Measurements from ENCODE around the gene CYLD. TPM values are rescaled to one million over a fixed set of nuclear protein-coding genes. Genes with fewer than 3 reads are reported as not detected.

Gene CYLD
- total RNA-seq, 2 donors from 2014 or later, result 20.0 to 21.2 TPM

DNA sequence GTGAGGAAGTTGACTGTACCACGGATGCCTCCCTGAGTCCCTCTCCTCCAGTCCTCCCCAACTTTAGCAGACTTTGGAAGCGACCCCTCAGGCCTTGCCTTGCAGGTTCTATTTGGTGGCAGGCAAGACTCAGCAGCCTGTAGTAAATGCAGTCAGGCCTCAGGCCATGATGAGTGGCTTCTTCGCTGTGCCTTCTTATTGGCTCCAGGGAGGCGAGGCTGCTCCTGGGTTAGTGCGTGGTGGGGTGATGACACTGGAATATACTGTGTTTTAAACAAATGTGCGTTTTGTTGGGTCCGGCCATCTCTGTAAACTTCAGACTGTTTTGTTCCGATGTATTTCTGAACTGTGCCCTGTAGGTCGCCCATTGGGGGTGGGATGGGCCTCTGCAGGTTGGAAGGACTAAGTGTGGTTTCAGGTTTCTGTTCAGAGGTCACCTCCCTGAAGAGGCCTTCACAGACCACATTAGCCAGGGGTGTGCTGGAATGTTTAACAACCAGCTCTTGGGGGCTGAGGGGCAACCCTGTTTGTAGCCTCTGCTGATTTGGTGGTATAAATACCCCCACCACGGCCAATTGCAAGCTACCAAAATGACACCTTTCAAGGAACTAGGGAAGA, 62.5 kb downstream of the CYLD start:
- Histone ChIP-seq H3K27ac (no peak overlapping the region), H3K27me3 (no peaks in the 10 kb centered on the region), H3K4me3 (no peak overlapping the region), H3K4me1 (peaks cover 0 to 8% of the 10 kb centered on the region in 2 donors), H3K9me3 (no peaks in the 10 kb centered on the region), H3K36me3 (no peaks in the 10 kb centered on the region)
- DNase-seq (ENCODE audit: low spot score), result no peak
- no peak for TF ChIP-seq CTCF (IDR thresholded peaks at IDR 0.05)

DNA sequence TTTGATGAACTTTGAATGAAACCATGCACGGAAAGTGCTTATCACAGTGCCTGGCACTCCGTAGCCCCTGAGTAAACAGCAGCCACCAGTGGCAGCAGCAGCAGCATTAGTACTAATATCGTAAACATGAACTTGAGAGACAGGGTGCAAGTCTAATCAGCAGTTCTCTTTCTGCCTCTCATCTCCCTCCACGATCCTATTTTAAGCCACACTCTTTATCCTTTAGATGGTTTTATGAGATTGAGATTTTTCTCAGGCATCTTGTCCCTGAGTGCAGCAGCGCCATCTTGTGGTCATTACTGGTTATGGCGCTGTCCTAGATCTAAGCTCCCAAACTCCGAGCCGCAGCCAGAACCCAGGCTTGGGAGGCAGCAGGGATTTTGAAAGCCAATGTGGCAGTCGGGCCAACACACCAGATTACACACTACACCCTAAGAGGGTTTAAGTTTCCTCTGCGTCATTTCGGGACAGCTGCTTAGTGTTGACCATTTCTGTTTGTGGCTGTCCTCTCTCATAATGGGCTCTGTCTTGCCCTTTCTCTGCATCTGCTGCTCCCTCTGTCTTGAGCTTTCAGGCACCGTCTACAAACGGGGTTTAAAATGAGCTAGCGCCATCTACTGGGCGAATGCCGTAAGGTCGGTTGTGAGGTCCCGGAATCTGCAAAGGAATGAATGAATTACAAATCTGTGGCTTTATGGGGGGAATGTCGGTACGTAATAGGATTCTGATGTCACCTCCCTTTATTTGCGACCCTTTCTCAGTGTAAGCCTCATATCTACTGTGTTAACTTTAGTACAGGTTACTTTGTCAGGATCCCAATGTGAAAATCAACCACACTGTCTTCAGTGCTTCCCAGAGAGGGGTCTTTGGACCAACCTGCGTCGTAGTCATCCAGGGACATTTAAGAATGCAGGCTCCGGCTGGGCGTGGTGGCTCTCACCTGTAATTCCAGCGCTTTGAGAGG, 64.5 kb downstream of the CYLD start:
- peak overlapping the region; percentile 44 to 56 for H3K27ac ChIP-seq
- DNase-seq (ENCODE audit: low spot score), result peak; percentile 82
- TF ChIP-seq CTCF (IDR thresholded peaks at IDR 0.05), result peak; percentile 89 to 95
- peaks cover 0 to 8% of the 10 kb centered on the region in 2 donors for H3K4me1 ChIP-seq
- no peaks in the 10 kb centered on the region for H3K27me3 ChIP-seq
- H3K9me3 ChIP-seq, result no peaks in the 10 kb centered on the region
- no peaks in the 10 kb centered on the region for H3K36me3 ChIP-seq
- peak overlapping the region in 1 of 2 donors; percentile 42 for H3K4me3 ChIP-seq

DNA sequence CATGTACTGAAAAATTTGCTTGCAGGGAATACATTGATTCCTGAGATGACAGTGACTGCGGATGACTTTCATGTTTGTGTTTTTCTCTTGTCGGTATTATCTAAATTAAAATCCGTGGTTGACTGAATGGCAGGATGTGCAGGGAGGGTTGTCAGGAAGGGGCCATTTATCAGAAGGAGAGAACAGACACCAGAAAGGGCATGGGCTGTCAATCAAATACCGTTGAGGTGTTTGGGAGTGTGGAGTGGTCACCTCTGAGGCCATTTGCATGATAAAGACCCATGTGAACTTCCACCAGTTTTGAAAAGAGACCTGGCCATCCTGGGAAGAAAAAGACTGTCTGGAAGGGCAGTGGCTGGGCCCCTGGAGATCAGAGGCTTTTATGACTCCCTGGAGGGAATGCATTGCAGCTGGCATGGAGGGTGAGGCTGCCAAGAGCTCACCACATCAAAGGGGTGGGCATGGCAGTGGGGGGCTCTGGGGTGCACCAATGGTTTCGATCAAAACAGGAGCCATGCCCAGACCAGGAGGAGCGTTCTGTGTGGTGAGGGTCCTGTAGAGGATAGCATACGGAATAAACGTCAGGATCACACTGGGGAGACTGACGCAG, 67.1 kb downstream of the CYLD start:
- DNase-seq (ENCODE audit: low spot score), result peak; percentile 43
- no peaks in the 10 kb centered on the region for H3K36me3 ChIP-seq

DNA sequence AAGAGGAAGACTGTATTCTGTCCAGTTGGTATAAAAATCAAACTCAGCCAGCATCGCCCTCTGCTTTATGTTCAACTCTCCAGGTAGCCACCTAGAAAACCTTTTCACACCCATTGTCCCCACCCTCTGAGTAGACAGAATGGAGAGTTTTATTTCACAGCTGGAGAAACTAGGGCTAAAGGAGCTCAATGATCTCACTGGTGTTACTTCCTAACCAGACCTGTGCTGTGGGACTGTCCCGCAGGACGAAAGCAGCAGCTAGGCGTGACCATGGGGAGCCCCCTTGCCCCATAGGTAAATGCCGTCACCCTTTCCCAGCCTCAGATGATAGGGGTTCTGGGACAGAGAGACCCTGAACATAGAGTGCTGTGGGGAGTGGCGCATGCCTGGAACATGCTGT, 67.7 kb downstream of the CYLD start:
- no peak overlapping the region for H3K4me3 ChIP-seq
- H3K27ac ChIP-seq, result no peak overlapping the region
- no peak for TF ChIP-seq CTCF (IDR thresholded peaks at IDR 0.05)
- no peaks in the 10 kb centered on the region for H3K36me3 ChIP-seq
- DNase-seq (ENCODE audit: low spot score), result no peak
- H3K4me1 ChIP-seq, result peaks cover 0 to 8% of the 10 kb centered on the region in 2 donors
- no peaks in the 10 kb centered on the region for H3K9me3 ChIP-seq
- no peaks in the 10 kb centered on the region for H3K27me3 ChIP-seq

More for the DNA sequence above, 67.1 kb downstream of the CYLD start:
- TF ChIP-seq CTCF (IDR thresholded peaks at IDR 0.05), result no peak
- H3K9me3 ChIP-seq, result no peaks in the 10 kb centered on the region
- no peaks in the 10 kb centered on the region for H3K27me3 ChIP-seq
- no peak overlapping the region for H3K27ac ChIP-seq
- H3K4me1 ChIP-seq, result peaks cover 0 to 8% of the 10 kb centered on the region in 2 donors
- H3K4me3 ChIP-seq, result no peak overlapping the region

- no peak for TF ChIP-seq CTCF (IDR thresholded peaks at IDR 0.05)
- Histone ChIP-seq H3K4me1 (peaks cover 0 to 8% of the 10 kb centered on the region in 2 donors), H3K36me3 (no peaks in the 10 kb centered on the region), H3K9me3 (no peaks in the 10 kb centered on the region), H3K27me3 (no peaks in the 10 kb centered on the region), H3K4me3 (no peak overlapping the region), H3K27ac (no peak overlapping the region)
- DNase-seq (ENCODE audit: low spot score), result no peak
These were observed 68.5 kb downstream of the CYLD start for GRCh38 chr16:50810241-50810965.

Measured in right atrium auricular region (tissue), 2 donors.